Lower leg skin (tissue), 3 donors: ENCODE data around the gene SLC35A4.

ENCODE experiments used
- CTCF ChIP-seq, 3 donors: fragments of 450-650 bp; IDR thresholded peaks; one replicate each; pipeline ENCODE4 v1.5.1; 2016; ENCODE audit warnings: antibody characterized with exemption in 3 of 3, mild to moderate bottlenecking in 3 of 3, moderate library complexity in 2 of 3
- POLR2A ChIP-seq, 2 donors: fragments of 450-650 bp; IDR thresholded peaks; one replicate each; pipeline ENCODE4 v1.6.1; 2016 to 2017; ENCODE audit warnings: antibody characterized with exemption in 2 of 2, mild to moderate bottlenecking in 1 of 2, moderate library complexity in 1 of 2

GRCh38 chr5:140553657-140554056 is 11.0 kb upstream of the SLC35A4 start:
- TF ChIP-seq CTCF (IDR thresholded peaks at IDR 0.05), result no peak
- TF ChIP-seq POLR2A (IDR thresholded peaks at IDR 0.05), result no peak
